Tibial nerve (tissue), 4 donors: ENCODE measurements around the gene AMER2.

Experiments
- CTCF ChIP-seq, 5 experiments: fragments of 200-600 bp in 3 of 5; fragments of 450-650 bp in 2 of 5; sonication (generic) in 3 of 5; IDR thresholded peaks; one replicate each; pipeline ENCODE4 v1.5.1; 2016 to 2019; ENCODE audit warnings: antibody characterized with exemption in 5 of 5, mild to moderate bottlenecking in 3 of 5, moderate library complexity in 2 of 5
- EP300 ChIP-seq, 2 donors: sonication (generic); formaldehyde crosslinking; IDR thresholded peaks; one replicate each; pipeline ENCODE4 v1.6.1; 2017; ENCODE audit warnings: antibody characterized with exemption in 2 of 2, mild to moderate bottlenecking in 1 of 2
- POLR2A ChIP-seq, 2 donors: fragments of 450-650 bp; IDR thresholded peaks; one replicate each; pipeline ENCODE4 v1.6.1; 2017; ENCODE audit warnings: antibody characterized with exemption in 2 of 2, mild to moderate bottlenecking in 2 of 2, moderate library complexity in 2 of 2

- TF ChIP-seq CTCF (IDR thresholded peaks at IDR 0.05) (no peak), EP300 (IDR thresholded peaks at IDR 0.05) (no peak), POLR2A (IDR thresholded peaks at IDR 0.05) (no peak)
Observed at GRCh38 chr13:25186187-25186586, 14.1 kb upstream of the AMER2 start.
